Measurements from ENCODE around the gene DMRT1. TPM values are rescaled to one million over a fixed set of nuclear protein-coding genes. Genes with fewer than 3 reads are reported as not detected.

Gene DMRT1
- total RNA-seq, 1 experiment from 2014 or later: not detected

GRCh38 chr9:892123-892522 is 50.6 kb downstream of the DMRT1 start (continued):
- TF ChIP-seq FOXP1 (CRISPR knock-in tag; IDR thresholded peaks at IDR 0.05; ENCODE audit: borderline replicate concordance): no peak
- TF ChIP-seq E2F4 (CRISPR knock-in tag; IDR thresholded peaks at IDR 0.05; ENCODE audit: borderline replicate concordance, low read depth): no peak
- no peak for TF ChIP-seq MYBL2 (CRISPR knock-in tag; IDR thresholded peaks at IDR 0.05)
- no peak for TF ChIP-seq MAX (CRISPR knock-in tag; IDR thresholded peaks at IDR 0.05)
- TF ChIP-seq AFF4 (CRISPR knock-in tag; IDR thresholded peaks at IDR 0.05; ENCODE audit: borderline replicate concordance): no peak
- no peak for TF ChIP-seq ESRRA (CRISPR knock-in tag; IDR thresholded peaks at IDR 0.05; ENCODE audit: borderline replicate concordance)
- TF ChIP-seq ZNF396 (CRISPR knock-in tag; IDR thresholded peaks at IDR 0.05; ENCODE audit: borderline replicate concordance): no peak
- no peak for TF ChIP-seq IRF2 (CRISPR knock-in tag; IDR thresholded peaks at IDR 0.05; ENCODE audit: borderline replicate concordance, low read depth)
- no peak for TF ChIP-seq ZSCAN18 (CRISPR knock-in tag; IDR thresholded peaks at IDR 0.05)
- TF ChIP-seq ZNF263 (CRISPR knock-in tag; IDR thresholded peaks at IDR 0.05; ENCODE audit: low read depth): no peak

- POLR2A ChIA-PET: interaction anchor here (0.5 kb wide), 1 partner anchor 97 kb away, joined by 3 read pairs; no protein-coding TSS in a partner anchor
- H3K4me3 Mint-ChIP-seq: no peak overlapping the region
- DNase-seq (ENCODE audit: low spot score) (no peak), ATAC-seq (no peak)
- peaks cover 8% of the 10 kb centered on the region for H3K27me3 Mint-ChIP-seq (ENCODE audit: low read depth)
- H3K36me3 Mint-ChIP-seq: no peaks in the 10 kb centered on the region
- no peak overlapping the region for H3K27ac Mint-ChIP-seq
- no peaks in the 10 kb centered on the region for H3K9me3 Mint-ChIP-seq
- H3K4me1 Mint-ChIP-seq: no peaks in the 10 kb centered on the region
- CTCF ChIA-PET: interaction anchor here (0.6 to 6.2 kb wide), 17 partner anchors 7 to 116 kb away, joined by 3 to 37 read pairs (median 4); partner anchors contain the start of gene DMRT3
- TF ChIP-seq NFYB (CRISPR knock-in tag; conservative IDR thresholded peaks at IDR 0.05; ENCODE audit: low read depth) (no peak), GRHL2 (CRISPR knock-in tag; IDR thresholded peaks at IDR 0.05; ENCODE audit: insufficient replicate concordance, severe bottlenecking) (no peak), TCF7 (CRISPR knock-in tag; IDR thresholded peaks at IDR 0.05; ENCODE audit: low read depth) (no peak), CBFB (CRISPR knock-in tag; IDR thresholded peaks at IDR 0.05; ENCODE audit: low read depth) (no peak), ZSCAN18 (CRISPR knock-in tag; IDR thresholded peaks at IDR 0.05) (no peak), ATF3 (CRISPR knock-in tag; conservative IDR thresholded peaks at IDR 0.05) (no peak), ZBTB21 (CRISPR knock-in tag; IDR thresholded peaks at IDR 0.05; ENCODE audit: borderline replicate concordance) (no peak), NFE2L1 (CRISPR knock-in tag; IDR thresholded peaks at IDR 0.05) (no peak), ZNF423 (CRISPR knock-in tag; IDR thresholded peaks at IDR 0.05) (no peak), JUN (CRISPR knock-in tag; IDR thresholded peaks at IDR 0.05) (no peak), FOXP1 (CRISPR knock-in tag; IDR thresholded peaks at IDR 0.05; ENCODE audit: borderline replicate concordance) (no peak), NR3C1 (CRISPR knock-in tag; conservative IDR thresholded peaks at IDR 0.05; ENCODE audit: low read depth) (no peak), CREM (CRISPR knock-in tag; IDR thresholded peaks at IDR 0.05) (no peak), ZNF396 (CRISPR knock-in tag; IDR thresholded peaks at IDR 0.05; ENCODE audit: borderline replicate concordance) (no peak), KAT7 (CRISPR knock-in tag; IDR thresholded peaks at IDR 0.05; ENCODE audit: borderline replicate concordance) (no peak), SP1 (CRISPR knock-in tag; conservative IDR thresholded peaks at IDR 0.05) (no peak), E2F4 (CRISPR knock-in tag; IDR thresholded peaks at IDR 0.05; ENCODE audit: borderline replicate concordance, low read depth) (no peak), USF1 (CRISPR knock-in tag; IDR thresholded peaks at IDR 0.05) (no peak)
These were observed 51.6 kb downstream of the DMRT1 start for GRCh38 chr9:893115-893514.
